Superior temporal gyrus (tissue), 1 donor: ENCODE results near the gene PDHA2.
"Not testable (repeated sequence)": the region's sequence is repeated elsewhere in the genome, so short reads cannot be mapped to it uniquely, and the experiment has no call there.

Experiments used
- DNase-seq: peaks from one replicate; pipeline ENCODE4 v3.0.0-alpha.2; 2016; ENCODE audit errors: extremely low spot score

The PDHA2 gene

DNA sequence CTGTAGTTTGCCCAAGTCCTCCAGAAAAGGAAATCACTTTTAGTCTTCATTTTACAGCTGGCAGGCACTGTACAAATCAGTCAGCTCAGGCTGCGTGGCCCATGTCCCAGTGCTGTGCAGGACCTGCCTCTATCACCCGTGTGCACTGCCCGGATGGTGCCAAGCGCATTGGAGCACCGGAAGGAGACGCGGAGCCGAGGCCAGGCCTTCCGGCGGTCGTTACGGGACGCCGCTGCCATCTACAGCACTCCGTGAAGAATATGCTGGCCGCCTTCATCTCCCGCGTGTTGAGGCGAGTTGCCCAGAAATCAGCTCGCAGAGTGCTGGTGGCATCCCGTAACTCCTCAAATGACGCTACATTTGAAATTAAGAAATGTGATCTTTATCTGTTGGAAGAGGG, at the start of gene PDHA2:
TSS of gene PDHA2 (plus strand) at position 203 of the 400 bp plus-strand sequence. CDS start at position 261, 58 bp downstream.
- DNase-seq, result no peak

DNA sequence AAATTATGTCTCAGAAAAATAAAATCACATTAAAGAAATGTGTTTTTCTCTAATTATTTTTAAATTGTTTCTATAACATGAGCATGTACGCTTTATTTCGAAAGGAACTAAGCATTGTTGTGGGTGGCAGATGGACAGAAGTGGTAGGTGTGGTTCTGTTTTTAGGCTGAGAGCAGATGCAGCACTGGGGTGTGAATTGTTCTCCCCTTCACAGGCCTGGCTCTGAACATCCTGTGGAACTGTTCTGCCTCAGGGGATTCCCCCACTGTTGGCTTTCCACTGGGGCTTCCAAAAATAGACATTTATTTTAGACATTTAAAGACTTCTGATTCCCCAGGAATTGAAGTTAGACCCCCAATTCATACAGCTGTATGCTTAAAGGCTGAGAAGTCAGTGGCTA, 41.9 kb upstream of the PDHA2 start:
- peak; percentile 33 for DNase-seq

DNA sequence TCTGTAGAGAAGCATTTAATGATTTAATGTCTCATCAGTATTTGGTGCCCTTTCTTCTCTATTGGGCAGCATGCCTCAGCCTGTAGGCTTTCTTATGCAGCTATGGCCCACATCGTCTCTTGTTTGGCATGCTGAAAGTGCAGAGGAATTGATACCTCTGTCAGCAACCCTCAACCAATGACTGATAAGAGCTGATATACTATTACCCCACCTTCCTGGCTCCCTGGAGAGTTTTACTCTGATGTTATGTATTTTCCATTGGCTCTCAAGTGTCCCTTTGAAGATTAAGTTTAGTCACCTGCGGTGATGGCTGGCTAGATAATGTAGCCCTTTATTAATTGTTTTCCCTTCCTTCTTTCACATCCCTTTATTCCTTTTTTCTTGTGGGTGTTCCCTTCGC, 41.2 kb upstream of the PDHA2 start:
- DNase-seq, result no peak

DNA sequence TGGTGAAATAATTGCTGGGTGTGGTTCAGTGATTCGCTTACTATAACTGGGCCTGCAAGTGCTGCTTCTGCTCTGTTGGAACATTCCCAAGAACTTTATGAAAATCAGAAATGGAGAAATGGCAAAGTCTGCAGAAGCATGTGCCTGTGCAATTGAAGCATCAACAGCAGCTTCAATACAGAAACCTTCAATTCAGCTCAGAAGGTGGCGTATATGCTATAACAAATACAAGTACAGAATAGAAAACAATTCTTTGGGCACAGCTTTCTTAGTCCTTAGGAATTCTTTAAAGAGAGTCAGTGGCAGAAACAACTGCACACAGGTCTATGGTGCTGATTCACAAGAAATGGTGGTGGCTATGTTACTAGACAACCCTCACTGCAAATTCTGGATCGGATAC, 18.0 kb upstream of the PDHA2 start:
- peak; percentile 55 for DNase-seq

DNA sequence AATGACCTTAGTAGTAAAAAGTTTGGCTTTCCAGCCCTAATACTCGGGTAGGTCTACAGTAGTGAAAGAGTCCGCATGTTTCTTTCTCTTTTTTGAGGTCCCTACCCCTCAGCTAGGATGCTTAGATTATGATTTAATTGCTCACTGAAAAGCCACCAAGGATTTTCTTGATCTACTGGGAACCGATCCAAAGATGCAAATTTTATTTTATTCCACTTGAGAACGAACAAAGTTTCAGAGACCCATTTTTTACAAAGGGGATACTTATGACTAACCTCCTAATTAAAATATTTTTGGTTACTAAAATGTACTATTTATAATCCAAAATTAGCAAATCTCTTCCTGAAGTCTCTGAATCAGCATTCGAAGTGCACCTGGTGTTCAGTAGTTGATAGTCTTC, 14.3 kb upstream of the PDHA2 start:
- no peak for DNase-seq

DNA sequence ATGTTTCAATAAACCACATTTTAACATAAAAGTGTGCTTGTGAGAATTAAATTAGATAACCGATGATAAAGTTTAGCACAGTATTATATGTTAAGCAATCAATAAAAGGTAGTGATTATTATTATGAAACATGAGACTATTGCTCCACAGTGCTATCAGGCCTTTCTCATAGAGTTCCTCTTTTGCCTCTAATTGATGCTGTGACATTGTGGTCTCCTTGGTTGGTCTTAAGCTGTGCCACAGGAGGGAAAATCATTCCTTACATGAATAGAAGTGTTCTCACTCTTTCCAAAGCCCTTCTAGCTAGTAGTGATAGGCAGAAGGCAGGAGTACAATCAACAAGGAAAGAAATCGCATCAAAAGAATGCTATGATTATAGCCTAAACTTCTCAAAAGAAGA, 9.2 kb upstream of the PDHA2 start:
- DNase-seq, result no peak

DNA sequence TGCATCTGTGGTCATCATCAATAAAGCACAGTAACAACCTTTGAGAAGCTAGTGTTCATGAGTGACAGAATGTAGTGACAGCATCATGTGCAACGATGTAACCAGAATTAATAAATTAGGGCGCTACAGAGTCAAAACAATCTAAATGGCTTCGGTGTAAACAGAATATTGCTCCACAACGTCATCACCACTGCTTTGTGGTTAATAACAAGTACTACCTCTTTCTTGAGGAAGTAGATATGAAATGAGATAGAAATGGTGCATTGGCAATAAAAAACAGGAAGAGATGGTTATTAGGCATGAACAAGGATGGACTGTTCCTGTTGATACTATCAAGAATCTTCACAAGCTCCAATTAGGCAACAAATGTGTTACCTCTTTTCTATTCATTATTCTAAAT, 8.7 kb upstream of the PDHA2 start:
- DNase-seq, result no peak

DNA sequence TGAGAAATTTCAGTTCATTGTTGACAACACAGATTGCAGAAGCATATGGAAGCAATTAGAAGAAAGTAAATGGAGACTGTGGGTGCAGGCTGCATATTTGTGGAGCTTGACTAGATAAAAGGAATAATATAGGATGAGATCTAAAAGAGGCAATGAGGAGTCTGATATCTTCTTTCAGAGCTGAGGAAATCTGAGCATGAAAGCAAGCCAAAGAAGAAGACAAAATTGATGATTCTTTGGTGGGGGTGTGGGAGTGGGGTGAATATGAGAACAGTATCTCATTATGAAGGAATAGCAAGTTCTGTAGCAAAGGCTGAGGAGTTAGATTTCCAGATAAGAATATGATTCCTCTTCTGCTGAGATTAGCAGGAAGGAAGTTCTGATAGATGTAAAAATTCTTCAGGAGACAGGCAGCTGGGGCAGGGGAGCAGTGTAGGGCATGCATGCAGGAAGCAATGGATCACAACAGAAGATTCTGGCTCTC, 6.1 kb upstream of the PDHA2 start:
- DNase-seq, result no peak

DNA sequence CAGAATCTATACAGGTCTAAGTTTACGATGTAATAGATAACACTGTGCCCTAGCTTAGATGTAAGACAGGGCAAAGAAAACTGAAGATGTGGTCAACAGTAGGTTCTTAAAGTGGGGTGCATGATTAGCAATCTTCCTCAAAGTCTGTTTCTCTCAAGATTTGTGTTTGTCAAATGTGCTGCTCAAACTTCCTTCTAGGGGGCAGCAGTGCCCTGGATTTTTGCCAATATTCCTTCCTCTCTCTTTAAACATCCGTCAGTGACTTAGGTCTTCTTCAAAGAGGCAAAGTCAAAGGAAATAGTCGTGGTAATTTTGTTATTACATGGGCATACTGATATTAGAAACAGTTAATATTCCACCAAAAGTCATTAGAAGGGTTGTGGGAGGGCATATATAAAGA, 4.2 kb upstream of the PDHA2 start:
- DNase-seq, result peak; percentile 57

DNA sequence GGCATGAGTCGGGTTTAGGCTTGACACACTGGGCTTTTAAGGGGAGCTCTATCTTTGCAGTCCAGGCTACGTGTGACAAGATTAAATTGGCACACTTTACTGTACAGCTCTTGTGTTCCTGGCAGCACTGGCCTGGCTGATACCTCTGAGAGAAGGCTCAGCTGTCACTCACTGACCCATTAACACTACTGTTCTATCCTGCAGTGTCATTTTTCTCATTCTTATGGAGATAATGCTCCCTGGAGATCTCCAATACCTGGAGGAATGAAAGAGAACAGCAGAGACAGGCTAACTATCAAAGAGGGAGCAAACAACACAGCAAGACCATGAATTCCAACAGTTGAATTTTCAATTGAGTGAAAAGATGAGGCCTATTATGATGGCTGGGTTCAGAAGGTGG, 1.7 kb upstream of the PDHA2 start:
- no peak for DNase-seq

DNA sequence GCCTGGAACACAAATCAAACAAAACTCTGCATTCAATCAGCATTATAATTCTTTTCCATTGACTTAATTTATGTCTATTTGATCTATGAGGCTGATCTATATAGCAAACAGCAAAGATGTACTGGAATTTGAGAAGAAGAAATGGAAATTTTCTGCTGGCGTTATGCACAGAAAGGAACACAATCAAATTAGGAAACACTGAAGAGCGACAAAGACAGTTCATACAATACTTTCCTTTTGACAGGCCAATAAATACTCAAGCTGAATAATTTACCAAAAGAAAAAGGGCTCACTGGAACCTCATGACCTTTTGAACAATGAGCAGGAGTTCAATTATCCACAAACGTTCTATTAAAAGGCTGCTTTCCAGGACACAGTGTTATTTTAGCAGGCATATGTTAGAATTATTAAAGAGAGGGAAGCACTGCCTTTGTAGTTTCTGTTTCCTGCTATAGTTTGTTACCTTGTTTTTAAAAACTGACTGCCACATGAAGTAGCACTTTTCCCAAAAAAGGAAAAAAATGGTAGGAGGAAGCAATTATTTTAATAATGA, 8.1 kb downstream of the PDHA2 start:
- DNase-seq, result no peak

DNA sequence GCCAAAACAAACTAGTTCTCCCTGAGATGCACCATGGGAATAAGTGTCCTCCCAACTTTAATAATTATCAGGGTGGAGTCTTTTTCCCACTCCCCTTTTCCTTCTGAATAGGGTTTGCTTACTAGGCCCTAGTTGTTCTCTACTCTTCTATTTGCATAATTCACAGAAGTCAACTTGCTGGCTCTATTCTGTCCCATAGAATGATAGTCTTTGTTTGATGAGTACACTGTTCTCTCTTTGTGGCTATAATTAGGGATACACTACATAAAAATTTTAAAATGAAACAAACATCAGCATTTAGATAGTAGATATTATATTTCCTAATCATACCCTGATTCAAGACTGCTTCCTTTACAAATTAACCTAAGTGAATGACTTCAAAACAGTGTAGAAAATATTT, 10.3 kb downstream of the PDHA2 start:
- DNase-seq, result peak; percentile 78

DNA sequence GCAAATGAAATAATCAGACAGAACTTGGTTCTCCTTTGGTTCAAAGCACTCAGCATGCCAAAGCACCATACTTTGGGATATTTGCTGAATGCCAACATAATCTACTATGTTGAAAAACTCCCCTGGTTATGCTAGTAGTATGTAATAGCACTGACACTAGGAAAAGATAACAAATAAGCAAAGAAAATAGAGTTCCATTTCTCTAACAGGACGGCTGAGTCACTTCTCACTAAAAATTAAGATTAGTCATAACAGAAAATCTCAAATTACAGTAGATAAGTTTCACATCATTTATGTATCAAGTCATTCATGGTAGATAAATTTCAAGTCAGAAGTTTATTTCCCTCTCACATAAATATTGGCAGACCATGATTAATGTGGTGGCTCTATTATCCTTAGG, 17.9 kb downstream of the PDHA2 start:
- DNase-seq, result no peak

DNA sequence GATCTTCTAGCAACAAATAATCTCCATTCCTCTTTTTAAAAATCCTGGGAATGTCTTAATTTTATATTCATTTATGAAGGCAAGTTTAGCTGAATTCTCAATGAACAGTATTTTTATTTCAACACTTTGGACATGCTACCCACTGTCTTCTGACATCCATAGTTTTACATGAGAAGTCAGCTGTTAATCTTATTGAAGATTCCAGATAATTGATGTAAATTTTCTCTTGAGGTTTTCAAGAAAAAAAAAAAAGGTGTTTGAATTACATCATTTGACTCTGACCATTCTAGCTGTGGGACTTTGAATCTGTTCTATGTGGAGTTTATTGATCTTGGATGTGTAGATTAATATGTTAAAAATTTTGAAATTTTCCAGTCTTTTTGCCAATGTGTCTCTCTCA, 28.0 kb downstream of the PDHA2 start:
- no peak for DNase-seq

DNA sequence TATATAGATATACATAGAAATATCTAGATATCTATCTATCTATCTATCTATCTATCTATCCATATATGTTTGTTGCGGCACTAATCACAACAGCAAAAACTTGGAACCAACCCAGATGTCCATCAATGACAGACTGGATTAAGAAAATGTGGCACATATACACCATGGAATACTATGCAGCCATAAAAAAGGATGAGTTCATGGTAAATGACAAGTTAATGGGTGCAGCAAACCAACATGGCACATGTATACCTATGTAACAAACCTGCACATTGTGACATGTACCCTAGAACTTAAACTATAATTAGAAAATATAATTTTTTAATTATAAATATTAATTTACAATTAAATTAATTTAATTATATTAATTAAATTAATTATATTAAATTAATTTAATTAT, 29.5 kb downstream of the PDHA2 start:
- not testable (repeated sequence) for DNase-seq

DNA sequence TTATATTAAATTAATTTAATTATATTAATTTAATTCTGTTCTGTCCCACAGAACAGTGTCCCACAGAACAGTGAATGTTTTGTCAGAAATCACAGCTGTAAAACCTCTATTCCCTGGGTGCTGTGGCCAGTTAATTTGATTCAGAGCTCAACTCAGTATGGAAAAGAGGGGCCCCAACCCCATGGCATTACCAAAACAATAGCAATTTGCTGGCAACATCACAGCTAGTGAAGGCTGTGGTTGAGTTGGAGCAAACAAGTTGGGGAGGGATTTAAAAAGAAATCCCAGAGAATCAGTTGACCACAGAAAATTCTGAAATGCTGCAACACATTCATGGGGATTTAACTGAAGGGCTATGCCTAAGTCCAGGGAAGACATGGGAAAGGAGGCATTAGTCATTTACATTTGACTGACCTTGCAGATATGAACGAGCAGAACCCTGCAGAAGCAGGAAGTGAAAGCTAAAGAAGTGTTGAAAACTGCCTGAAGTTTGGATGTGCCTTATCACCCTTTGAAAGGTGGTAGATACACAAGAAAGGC, 30.1 kb downstream of the PDHA2 start:
- no peak for DNase-seq

DNA sequence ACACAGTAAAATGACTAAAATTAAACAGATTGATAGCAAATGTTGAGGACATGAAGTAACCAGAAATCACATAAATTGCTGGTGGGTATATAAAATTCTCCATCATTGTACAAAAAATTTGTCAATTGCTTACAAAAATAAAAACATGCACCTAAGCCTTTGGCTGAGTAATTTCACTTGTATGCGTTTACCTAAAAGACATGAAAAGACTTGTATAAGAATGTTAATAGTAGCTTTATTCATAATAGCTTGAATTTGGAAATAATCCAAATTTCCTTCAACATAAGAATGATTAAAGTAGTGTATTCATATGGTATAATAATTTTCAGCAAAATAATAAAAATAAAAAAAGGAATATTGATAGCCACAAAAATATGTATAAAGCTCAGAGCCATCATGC, 37.7 kb downstream of the PDHA2 start:
- DNase-seq, result no peak

DNA sequence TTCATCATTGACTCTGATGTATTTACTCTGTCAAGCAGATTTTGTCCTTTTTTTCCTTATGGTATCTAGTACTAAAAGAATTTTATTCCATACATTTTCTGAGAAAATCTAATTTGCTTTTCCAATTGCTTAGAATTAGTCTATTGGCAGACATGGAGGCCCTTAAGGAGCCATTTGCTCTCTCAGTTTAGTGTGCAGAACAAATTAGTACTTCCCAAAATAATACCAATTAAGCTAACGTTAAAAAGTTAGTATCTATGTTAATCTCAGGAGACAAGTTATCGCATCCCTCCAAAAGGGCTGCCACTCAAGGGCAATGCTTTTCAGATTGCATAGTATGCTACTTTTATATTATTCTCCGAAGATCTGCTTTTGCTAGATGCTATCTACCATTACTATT, 47.7 kb downstream of the PDHA2 start:
- DNase-seq, result no peak

DNA sequence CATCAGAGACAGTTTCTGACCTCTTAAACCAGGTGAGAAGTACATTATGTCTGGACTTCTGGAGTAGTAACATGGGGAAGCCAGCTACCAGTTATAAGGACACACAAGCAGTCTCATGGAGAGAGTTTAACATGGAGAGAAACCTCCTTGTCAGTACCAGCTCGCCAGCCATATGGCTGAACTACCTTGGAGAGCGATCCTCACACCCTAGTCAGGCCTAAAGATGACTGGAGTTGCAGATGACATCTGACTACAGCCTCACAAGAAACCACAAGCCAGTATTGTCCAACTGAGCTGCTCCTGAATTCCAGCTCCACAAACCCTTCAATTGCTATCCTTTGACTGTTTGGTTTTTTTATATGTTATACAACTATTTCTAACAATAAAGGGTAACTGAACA, 49.8 kb downstream of the PDHA2 start:
- no peak for DNase-seq
